GM12878 (cell line): ENCODE measurements around the gene SLC35G1.

Source experiments
- HCFC1 ChIP-seq: fragments of 150-350 bp; IDR thresholded peaks from 2 replicates; pipeline ENCODE4 v1.6.1; 2014; ENCODE audit warnings: low read length
- POLR2A ChIP-seq: IDR thresholded peaks from 2 replicates; pipeline ENCODE4 v1.6.1; 2011; ENCODE audit warnings: low read depth, mild to moderate bottlenecking, low read length

- no peak for TF ChIP-seq POLR2A
- no peak for TF ChIP-seq HCFC1
These were observed 34.6 kb upstream of the SLC35G1 start for GRCh38 chr10:93859049-93859655.
